BE2C (cell line): ENCODE measurements around the gene BAZ1B.
"Not testable (repeated sequence)": the region's sequence is repeated elsewhere in the genome, so short reads cannot be mapped to it uniquely, and the experiment has no call there.

ENCODE experiments used
- DNase-seq: peaks from one replicate; pipeline ENCODE4 v3.0.0-alpha.2; 2020
- H3K27me3 ChIP-seq: fragments of 250-450 bp; sonication (Bioruptor Pico); 2 replicates; pipeline ENCODE4 v1.5.1; 2020; ENCODE audit warnings: mild to moderate bottlenecking
- H3K36me3 ChIP-seq: fragments of 250-450 bp; sonication (Bioruptor Pico); 2 replicates; pipeline ENCODE4 v1.5.1; 2020; ENCODE audit warnings: mild to moderate bottlenecking
- H3K4me1 ChIP-seq: fragments of 250-450 bp; sonication (Bioruptor Pico); 2 replicates; pipeline ENCODE4 v1.5.1; 2020
- H3K4me3 ChIP-seq: 2 replicates; pipeline ENCODE4 v1.5.1; 2011; ENCODE audit warnings: low read depth, low read length
- H3K9me3 ChIP-seq: fragments of 250-450 bp; sonication (Bioruptor Pico); 2 replicates; pipeline ENCODE4 v1.5.1; 2020
- TF ChIP-seq, protein P1 (sequence below): IDR thresholded peaks from 2 replicates; pipeline ENCODE4 v1.5.1; 2012; ENCODE audit warnings: mild to moderate bottlenecking, low read depth, low read length

The BAZ1B gene

GRCh38 chr7:73470208-73470607, 51.9 kb downstream of the BAZ1B start:
- H3K27me3 ChIP-seq, result no peaks in the 10 kb centered on the region
- peaks cover 95% of the 10 kb centered on the region for H3K36me3 ChIP-seq
- no peak for DNase-seq
- H3K4me3 ChIP-seq, result no peak overlapping the region
- H3K9me3 ChIP-seq, result no peaks in the 10 kb centered on the region
- TF ChIP-seq, protein P1, sequence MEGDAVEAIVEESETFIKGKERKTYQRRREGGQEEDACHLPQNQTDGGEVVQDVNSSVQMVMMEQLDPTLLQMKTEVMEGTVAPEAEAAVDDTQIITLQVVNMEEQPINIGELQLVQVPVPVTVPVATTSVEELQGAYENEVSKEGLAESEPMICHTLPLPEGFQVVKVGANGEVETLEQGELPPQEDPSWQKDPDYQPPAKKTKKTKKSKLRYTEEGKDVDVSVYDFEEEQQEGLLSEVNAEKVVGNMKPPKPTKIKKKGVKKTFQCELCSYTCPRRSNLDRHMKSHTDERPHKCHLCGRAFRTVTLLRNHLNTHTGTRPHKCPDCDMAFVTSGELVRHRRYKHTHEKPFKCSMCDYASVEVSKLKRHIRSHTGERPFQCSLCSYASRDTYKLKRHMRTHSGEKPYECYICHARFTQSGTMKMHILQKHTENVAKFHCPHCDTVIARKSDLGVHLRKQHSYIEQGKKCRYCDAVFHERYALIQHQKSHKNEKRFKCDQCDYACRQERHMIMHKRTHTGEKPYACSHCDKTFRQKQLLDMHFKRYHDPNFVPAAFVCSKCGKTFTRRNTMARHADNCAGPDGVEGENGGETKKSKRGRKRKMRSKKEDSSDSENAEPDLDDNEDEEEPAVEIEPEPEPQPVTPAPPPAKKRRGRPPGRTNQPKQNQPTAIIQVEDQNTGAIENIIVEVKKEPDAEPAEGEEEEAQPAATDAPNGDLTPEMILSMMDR, result no peak
- no peaks in the 10 kb centered on the region for H3K4me1 ChIP-seq

- H3K27me3 ChIP-seq, H3K4me3 ChIP-seq, DNase-seq, H3K4me1 ChIP-seq, H3K9me3 ChIP-seq: not testable (repeated sequence)
- peaks cover 98% of the 10 kb centered on the region for H3K36me3 ChIP-seq
Observed at GRCh38 chr7:73467046-73467445, 55.0 kb downstream of the BAZ1B start.

DNA sequence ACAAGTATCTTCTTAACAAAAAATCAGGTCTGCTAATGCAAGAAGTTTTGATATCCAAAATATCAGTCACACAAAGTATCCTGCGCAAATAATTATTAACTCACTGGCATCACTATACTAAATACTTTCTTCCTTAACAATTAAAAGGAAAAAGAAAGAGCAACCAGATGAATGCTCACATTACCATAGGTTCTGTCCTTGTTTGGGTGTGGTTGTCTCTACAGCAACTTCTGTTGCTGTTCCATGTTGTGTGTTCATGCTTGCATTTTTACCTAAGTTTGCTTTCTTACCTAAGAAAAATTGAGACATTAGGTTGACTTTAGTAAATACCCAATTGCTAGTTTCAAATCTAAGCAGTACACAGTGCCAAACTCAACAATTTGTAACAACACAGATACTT, 56.0 kb downstream of the BAZ1B start:
- Histone ChIP-seq H3K27me3 (no peaks in the 10 kb centered on the region), H3K4me3 (no peak overlapping the region), H3K9me3 (no peaks in the 10 kb centered on the region), H3K36me3 (peaks cover 99% of the 10 kb centered on the region), H3K4me1 (no peaks in the 10 kb centered on the region)
- DNase-seq, result no peak
- TF ChIP-seq, protein P1, result no peak

DNA sequence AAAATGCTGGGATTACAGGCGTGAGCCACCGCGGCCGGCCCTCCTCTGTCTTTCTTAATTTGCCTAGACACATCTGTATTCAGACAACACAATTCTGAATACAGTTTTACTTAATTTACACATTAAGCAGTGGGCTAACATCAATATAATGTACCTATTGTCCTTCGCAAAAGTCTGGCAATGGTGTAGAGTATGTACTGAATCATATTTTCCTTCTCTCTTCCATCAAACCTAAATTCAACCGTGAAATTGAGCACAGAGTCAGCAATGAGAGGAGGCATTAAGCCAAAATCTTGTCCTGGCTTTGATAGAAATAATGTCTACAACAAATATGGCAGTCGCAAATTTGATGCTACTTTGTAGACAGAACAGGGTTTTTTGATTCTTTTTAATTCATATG, 58.1 kb downstream of the BAZ1B start:
- Histone ChIP-seq H3K27me3 (no peaks in the 10 kb centered on the region), H3K4me1 (no peaks in the 10 kb centered on the region), H3K4me3 (no peak overlapping the region), H3K36me3 (peaks cover 99% of the 10 kb centered on the region), H3K9me3 (no peaks in the 10 kb centered on the region)
- TF ChIP-seq, protein P1, result no peak
- no peak for DNase-seq

DNA sequence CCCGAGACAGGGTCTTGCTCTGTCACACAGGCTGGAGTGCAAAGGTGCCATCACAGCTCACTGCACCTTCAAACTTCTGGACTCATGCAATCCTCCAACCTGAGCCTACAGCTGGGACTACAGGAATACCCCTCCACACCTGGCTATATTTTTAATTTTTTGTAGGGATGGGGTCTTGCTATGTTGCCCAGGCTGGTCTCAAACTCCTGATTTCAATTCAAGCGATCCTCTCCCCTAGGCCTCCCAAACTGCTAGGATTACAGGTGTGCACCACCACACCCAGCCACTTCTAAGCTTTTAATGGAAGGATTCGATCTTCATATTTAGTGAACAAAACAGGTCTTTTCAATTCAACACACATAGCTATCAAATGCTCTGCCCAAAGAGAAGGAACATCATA, 58.8 kb downstream of the BAZ1B start:
- H3K4me1 ChIP-seq, result no peaks in the 10 kb centered on the region
- DNase-seq, result no peak
- no peaks in the 10 kb centered on the region for H3K9me3 ChIP-seq
- H3K4me3 ChIP-seq, result no peak overlapping the region
- TF ChIP-seq, protein P1, result no peak
- H3K36me3 ChIP-seq, result peaks cover 99% of the 10 kb centered on the region
- H3K27me3 ChIP-seq, result no peaks in the 10 kb centered on the region

DNA sequence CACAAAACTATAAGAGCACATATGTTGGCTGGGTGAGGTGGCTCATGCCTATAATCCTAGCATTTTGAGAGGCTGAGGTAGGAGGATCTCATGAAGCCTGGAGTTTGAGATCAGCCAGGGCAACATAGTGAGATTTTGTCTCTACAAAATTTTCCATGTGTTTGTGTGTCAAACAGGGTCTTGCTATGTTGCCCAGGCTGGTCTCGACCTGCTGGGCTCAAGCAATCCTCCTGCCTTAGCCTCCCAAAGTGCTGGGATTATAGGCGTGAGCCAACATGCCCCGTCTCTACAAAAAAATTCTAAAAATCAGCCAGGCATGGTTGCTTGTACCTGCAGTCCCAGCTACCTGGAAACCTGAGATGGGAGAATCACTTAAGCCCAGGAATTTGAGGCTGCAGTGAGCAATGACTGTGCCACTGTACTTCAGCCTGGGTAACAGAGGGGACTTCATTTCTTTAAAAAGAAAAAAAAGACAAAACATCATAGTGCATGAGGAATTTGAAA, 60.3 kb downstream of the BAZ1B start:
- Histone ChIP-seq H3K36me3 (peaks cover 99% of the 10 kb centered on the region), H3K9me3 (no peaks in the 10 kb centered on the region), H3K4me3 (no peak overlapping the region), H3K4me1 (no peaks in the 10 kb centered on the region), H3K27me3 (no peaks in the 10 kb centered on the region)
- TF ChIP-seq, protein P1, result no peak
- no peak for DNase-seq

DNA sequence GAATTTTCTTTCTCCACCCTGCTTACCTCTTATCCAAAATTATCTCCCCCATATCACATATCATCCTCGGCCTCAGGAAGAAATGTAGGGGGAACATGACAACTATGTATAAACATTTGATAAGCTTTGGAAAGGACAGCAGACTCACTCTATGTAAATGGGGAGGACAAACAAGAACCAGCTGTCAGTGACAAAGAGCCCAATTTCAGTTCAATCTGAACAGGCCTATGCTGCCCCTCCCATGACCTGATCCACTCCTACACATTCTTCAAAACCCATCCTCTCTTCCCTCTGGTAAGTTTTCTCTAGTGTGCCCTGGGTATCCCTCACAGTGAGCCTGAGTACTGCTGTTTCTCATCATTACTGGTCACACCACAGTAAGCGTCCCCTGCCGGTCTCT, 67.7 kb downstream of the BAZ1B start:
- no peak overlapping the region for H3K4me3 ChIP-seq
- H3K4me1 ChIP-seq, result no peaks in the 10 kb centered on the region
- no peaks in the 10 kb centered on the region for H3K27me3 ChIP-seq
- peaks cover 88% of the 10 kb centered on the region for H3K36me3 ChIP-seq
- no peak for DNase-seq
- H3K9me3 ChIP-seq, result no peaks in the 10 kb centered on the region
- TF ChIP-seq, protein P1, result no peak
